Ectodermal cell (in vitro differentiated cells): ENCODE measurements around the gene CTCF.

ENCODE experiments used
- H3K27ac ChIP-seq: 2 replicates; pipeline ENCODE4 v1.7.0; 2013; ENCODE audit warnings: mild to moderate bottlenecking, low read depth, low read length; ENCODE audit not compliant: insufficient read depth, poor library complexity, severe bottlenecking
- H3K27me3 ChIP-seq: 2 replicates; pipeline ENCODE4 v1.7.0; 2013; ENCODE audit warnings: mild to moderate bottlenecking, low read length; ENCODE audit not compliant: insufficient read depth, control insufficient read depth, poor library complexity, severe bottlenecking
- H3K36me3 ChIP-seq: one replicate; pipeline ENCODE4 v1.7.0; 2013; ENCODE audit warnings: low read length; ENCODE audit not compliant: control insufficient read depth, insufficient read depth
- H3K4me1 ChIP-seq: one replicate; pipeline ENCODE4 v1.7.0; 2013; ENCODE audit warnings: low read length; ENCODE audit not compliant: control insufficient read depth, insufficient read depth
- H3K4me3 ChIP-seq: 2 replicates; pipeline ENCODE4 v1.7.0; 2013; ENCODE audit warnings: low read depth, low read length, control low read depth; ENCODE audit not compliant: insufficient read depth
- H3K9me3 ChIP-seq: 2 replicates; pipeline ENCODE4 v1.7.0; 2013; ENCODE audit warnings: mild to moderate bottlenecking, low read length, moderate library complexity; ENCODE audit not compliant: control insufficient read depth
- WGBS, 2 experiments: methylation state at CpG; one replicate each; pipeline ENCODE4 v1.1.7; 2013; ENCODE audit warnings: missing lambda C conversion rate in 2 of 2; 5-methylcytosine and 5-hydroxymethylcytosine counted together

CTCF gene

GRCh38 chr16:67542464-67542863 lies 19.9 kb upstream of the CTCF start:
- Histone ChIP-seq H3K4me1 (peaks cover 4% of the 10 kb centered on the region), H3K36me3 (no peaks in the 10 kb centered on the region), H3K27me3 (peaks cover 26% of the 10 kb centered on the region), H3K27ac (no peak overlapping the region), H3K4me3 (no peak overlapping the region), H3K9me3 (no peaks in the 10 kb centered on the region)

- Histone ChIP-seq H3K4me3 (no peak overlapping the region), H3K36me3 (no peaks in the 10 kb centered on the region)
Measured at GRCh38 chr16:67543036-67543435, 19.3 kb upstream of the CTCF start.

GRCh38 chr16:67543582-67543981 lies 18.7 kb upstream of the CTCF start:
- Histone ChIP-seq H3K4me1 (no peaks in the 10 kb centered on the region), H3K36me3 (no peaks in the 10 kb centered on the region), H3K27me3 (peaks cover 15% of the 10 kb centered on the region), H3K4me3 (no peak overlapping the region), H3K27ac (no peak overlapping the region), H3K9me3 (no peaks in the 10 kb centered on the region)
- WGBS, 2 experiments = 93 to 96% methylated on average over 6 of the region's 6 CpGs

More at GRCh38 chr16:67543036-67543435, 19.3 kb upstream of the CTCF start:
- no peaks in the 10 kb centered on the region for H3K9me3 ChIP-seq
- 94 to 95% methylated on average over 8 of the region's 8 CpGs for WGBS, 2 experiments
- peaks cover 20% of the 10 kb centered on the region for H3K27me3 ChIP-seq
- H3K4me1 ChIP-seq = peaks cover 4% of the 10 kb centered on the region
- no peak overlapping the region for H3K27ac ChIP-seq

GRCh38 chr16:67544329-67544841 lies 17.9 kb upstream of the CTCF start:
- Histone ChIP-seq H3K9me3 (no peaks in the 10 kb centered on the region), H3K4me3 (no peak overlapping the region), H3K27me3 (peaks cover 6% of the 10 kb centered on the region), H3K4me1 (no peaks in the 10 kb centered on the region), H3K36me3 (no peaks in the 10 kb centered on the region), H3K27ac (no peak overlapping the region)
- WGBS, 2 experiments = 94% methylated on average over 13 of the region's 13 CpGs

GRCh38 chr16:67544844-67545664 lies 17.3 kb upstream of the CTCF start:
- 95% methylated on average over 15 of the region's 15 CpGs for WGBS, 2 experiments
- no peaks in the 10 kb centered on the region for H3K9me3 ChIP-seq
- no peaks in the 10 kb centered on the region for H3K4me1 ChIP-seq
- H3K36me3 ChIP-seq = no peaks in the 10 kb centered on the region
- no peak overlapping the region for H3K4me3 ChIP-seq
- no peaks in the 10 kb centered on the region for H3K27me3 ChIP-seq
- no peak overlapping the region for H3K27ac ChIP-seq

GRCh38 chr16:67545665-67546024 lies 16.7 kb upstream of the CTCF start:
- Histone ChIP-seq H3K27me3 (no peaks in the 10 kb centered on the region), H3K4me1 (no peaks in the 10 kb centered on the region), H3K36me3 (no peaks in the 10 kb centered on the region), H3K27ac (no peak overlapping the region), H3K4me3 (no peak overlapping the region), H3K9me3 (no peaks in the 10 kb centered on the region)
- WGBS, 2 experiments = 94 to 96% methylated on average over 14 of the region's 14 CpGs

- Histone ChIP-seq H3K27ac (no peak overlapping the region), H3K4me3 (no peak overlapping the region), H3K4me1 (no peaks in the 10 kb centered on the region), H3K9me3 (no peaks in the 10 kb centered on the region), H3K27me3 (no peaks in the 10 kb centered on the region), H3K36me3 (no peaks in the 10 kb centered on the region)
- WGBS, 2 experiments = 93 to 94% methylated on average over 7 of the region's 7 CpGs
Measured at GRCh38 chr16:67546091-67546501, 16.2 kb upstream of the CTCF start.

GRCh38 chr16:67546761-67547422 lies 15.4 kb upstream of the CTCF start:
- no peaks in the 10 kb centered on the region for H3K9me3 ChIP-seq
- H3K36me3 ChIP-seq = no peaks in the 10 kb centered on the region
- H3K4me3 ChIP-seq = no peak overlapping the region
- WGBS, 2 experiments = 37 to 46% methylated on average over 7 of the region's 7 CpGs
- H3K27me3 ChIP-seq = no peaks in the 10 kb centered on the region
- H3K27ac ChIP-seq = no peak overlapping the region
- no peaks in the 10 kb centered on the region for H3K4me1 ChIP-seq

GRCh38 chr16:67547423-67548264 lies 14.7 kb upstream of the CTCF start:
- Histone ChIP-seq H3K4me3 (no peak overlapping the region), H3K4me1 (no peaks in the 10 kb centered on the region), H3K36me3 (no peaks in the 10 kb centered on the region), H3K27me3 (no peaks in the 10 kb centered on the region), H3K9me3 (no peaks in the 10 kb centered on the region), H3K27ac (peak overlapping the region; percentile 36)
- 87 to 90% methylated on average over 16 of the region's 16 CpGs for WGBS, 2 experiments
